Fibroblast of the aortic adventitia (primary cell): Measurements from ENCODE around the gene NCOA1. TPM values are rescaled to one million over a fixed set of nuclear protein-coding genes. Genes with fewer than 3 reads are reported as not detected.

Experiments used
- DNase-seq: peaks from one replicate; pipeline ENCODE4 v3.0.0-alpha.2; 2010; ENCODE audit warnings: low read depth
- H3K4me3 ChIP-seq: 2 replicates; pipeline ENCODE4 v1.5.1; 2011; ENCODE audit warnings: low read depth, mild to moderate bottlenecking, control low read depth, low read length, moderate library complexity
- total RNA-seq: library from RNA; depleted of rRNA; stranded (reverse); fragments of >200 nt; gene quantifications from 2 replicates; pipeline ENCODE4 v1.2.3, GENCODE V29; 2012; ENCODE audit warnings: low replicate concordance
- TF ChIP-seq, protein P1 (sequence below): IDR thresholded peaks from 2 replicates; pipeline ENCODE4 v1.5.1; 2011; ENCODE audit warnings: mild to moderate bottlenecking, low read length, control low read depth, inconsistent platforms; ENCODE audit not compliant: insufficient read depth

Gene NCOA1
- total RNA-seq, 1 donor = 24.0 TPM

DNA sequence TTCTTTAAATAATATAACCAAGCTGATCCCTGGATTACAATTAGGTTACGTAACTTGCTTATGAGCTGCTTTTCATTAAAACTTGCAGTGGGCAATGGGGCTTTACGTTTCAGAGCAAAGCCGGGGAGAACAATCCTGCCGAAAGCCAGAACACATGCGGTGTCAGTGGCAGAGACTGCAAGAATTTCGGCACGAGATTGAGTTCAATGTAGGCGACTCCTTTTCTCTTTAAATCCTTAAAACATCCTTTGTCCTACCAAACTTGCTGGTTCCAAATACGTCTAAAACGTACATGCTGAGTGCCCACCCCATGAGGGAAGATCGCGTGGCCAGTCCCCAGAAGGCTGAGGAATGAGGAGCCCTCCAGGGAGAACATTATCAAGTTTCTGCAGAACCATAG is 36.8 kb upstream of the NCOA1 start:
- H3K4me3 ChIP-seq = peak overlapping the region; percentile 36
- TF ChIP-seq, protein P1, sequence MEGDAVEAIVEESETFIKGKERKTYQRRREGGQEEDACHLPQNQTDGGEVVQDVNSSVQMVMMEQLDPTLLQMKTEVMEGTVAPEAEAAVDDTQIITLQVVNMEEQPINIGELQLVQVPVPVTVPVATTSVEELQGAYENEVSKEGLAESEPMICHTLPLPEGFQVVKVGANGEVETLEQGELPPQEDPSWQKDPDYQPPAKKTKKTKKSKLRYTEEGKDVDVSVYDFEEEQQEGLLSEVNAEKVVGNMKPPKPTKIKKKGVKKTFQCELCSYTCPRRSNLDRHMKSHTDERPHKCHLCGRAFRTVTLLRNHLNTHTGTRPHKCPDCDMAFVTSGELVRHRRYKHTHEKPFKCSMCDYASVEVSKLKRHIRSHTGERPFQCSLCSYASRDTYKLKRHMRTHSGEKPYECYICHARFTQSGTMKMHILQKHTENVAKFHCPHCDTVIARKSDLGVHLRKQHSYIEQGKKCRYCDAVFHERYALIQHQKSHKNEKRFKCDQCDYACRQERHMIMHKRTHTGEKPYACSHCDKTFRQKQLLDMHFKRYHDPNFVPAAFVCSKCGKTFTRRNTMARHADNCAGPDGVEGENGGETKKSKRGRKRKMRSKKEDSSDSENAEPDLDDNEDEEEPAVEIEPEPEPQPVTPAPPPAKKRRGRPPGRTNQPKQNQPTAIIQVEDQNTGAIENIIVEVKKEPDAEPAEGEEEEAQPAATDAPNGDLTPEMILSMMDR = no peak
- peak; percentile 69 for DNase-seq

DNA sequence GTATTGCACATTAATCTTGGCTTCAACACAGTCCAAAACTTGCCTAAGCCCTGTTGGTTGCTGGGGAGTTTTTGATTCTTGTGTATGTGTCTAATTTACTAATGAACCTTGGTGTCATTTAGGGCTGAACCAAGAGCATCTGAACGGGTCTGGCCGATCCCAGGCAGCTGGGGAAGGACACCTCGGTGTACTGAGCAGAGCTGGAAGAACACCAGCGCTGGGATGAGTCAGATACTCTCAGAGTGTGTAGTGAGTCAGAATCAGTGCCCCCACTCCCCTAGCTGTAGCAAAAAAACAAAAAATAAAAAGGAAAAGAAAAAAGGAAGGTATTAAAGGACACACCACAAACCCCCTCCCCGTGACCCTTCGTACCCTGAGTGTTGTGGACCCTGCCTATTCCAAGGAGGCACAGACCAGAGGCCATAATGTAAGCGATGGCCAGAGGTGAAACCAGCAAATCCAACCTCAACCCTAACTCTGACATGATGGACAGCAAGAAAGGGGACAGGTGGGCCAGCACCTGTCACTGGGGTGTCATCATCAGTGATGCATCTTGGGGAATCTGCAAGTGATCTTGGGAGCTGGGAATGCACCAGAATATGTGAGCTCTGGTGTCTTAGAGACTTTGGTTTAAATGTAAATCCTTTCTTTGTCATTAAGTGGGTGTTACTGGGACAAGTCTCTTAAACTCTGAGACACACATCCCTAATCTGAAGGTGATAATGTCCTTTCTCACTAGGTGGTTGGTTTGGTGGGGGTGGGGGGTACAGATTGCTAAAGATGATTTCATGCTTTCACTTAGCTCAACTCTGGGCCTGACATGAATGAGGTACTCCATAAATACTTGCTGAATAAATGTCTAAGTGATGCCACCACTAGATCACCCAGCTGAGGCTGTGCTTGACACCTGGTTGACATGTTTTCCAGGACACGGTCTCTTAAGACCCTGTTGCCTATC is 34.2 kb upstream of the NCOA1 start:
- no peak overlapping the region for H3K4me3 ChIP-seq
- TF ChIP-seq, protein P1 = no peak
- DNase-seq = peak; percentile 79

DNA sequence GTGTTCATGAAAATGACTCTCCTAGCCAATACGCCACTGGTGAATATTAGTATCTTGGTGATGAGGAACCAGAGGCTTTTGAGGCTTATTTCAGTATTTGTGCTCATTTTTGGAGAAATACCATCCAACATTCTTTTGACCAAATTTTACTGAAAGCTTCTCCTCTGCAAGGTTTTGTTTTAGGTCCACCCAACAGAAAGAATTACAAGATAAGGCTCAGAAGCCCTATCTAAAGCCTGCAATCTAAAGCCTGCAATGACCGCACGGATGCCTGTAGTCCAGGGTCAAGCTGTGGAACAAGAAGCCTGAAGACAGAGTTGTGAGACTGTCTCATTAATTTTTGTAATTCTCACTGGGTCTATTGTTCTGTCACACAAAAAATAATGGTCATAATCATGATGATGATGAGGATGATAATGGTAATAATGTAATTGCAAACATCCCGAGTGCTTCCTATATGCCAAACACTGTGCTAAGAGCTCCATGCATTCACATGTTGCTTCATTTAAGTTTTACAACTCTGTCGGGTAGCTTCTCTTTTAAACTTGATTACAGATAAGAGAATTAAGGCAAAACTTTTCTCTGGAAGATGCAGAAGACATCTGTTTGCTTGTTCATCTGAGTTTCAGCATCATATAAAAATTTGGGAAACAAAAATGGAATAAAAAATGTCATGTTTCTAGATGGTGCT is 33.2 kb upstream of the NCOA1 start:
- DNase-seq = no peak
- TF ChIP-seq, protein P1 = no peak
- H3K4me3 ChIP-seq = no peak overlapping the region

DNA sequence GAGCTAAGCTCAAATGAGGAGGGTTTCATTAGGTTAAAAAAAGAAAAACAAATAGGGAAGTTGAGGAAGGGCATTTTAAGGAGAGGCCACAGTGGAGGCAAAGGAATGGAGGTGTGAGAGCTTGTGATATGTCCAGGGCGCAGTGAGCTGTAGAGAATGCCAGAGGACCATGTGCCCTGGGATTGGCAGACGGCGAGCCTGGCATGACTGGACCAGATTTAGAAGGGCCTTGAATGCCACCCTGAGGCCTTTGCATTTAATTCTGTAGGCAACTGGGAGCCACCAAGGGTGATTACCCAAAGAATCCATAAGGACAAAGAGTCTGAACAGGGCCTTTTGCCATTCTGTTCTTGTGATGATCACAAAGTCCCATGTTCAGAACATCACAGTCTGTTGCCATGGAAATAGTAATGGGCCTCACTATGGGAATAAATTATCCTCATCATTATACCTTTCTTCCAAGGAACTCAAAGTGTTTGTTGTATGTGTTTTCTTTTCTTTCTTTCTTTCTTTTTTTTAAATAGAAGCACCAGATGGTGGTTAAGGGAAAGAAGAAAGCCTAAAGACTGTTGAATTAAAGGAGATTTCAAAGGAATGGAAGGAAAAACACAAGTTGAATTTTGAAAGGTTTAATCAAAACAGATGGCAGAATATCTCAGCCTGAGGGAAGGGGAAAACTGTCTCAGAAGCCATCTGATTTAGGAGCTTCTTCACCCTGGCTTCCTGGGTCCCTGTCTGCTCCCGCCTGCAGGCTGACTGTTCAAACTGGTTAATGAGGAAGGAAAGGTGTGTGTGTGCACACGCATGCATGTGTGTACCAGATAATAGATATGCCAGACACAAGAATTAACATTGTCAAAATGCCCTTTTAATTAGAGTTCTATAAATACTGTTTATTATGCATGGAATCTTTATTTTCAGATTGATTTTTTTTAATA is 31.6 kb upstream of the NCOA1 start:
- TF ChIP-seq, protein P1 = no peak
- DNase-seq = no peak
- no peak overlapping the region for H3K4me3 ChIP-seq

DNA sequence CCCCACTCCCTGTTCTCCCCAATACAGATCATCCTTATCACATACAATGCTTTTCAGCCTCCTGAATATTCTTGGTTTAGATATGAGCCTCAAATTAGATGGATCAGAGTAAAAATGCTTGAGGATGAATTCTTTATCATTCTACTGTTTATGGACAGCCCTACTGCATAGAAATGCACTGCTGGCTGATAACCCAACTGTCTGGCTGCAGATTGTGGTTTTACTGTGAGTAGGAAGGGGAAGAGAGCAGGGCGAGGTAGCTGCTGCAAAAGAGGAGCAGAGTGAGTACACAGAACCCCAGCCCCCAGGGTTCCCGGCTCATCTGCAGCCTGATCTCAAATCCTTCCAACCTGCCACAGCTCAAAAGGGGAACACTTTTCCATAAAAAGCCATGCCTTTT is 29.4 kb upstream of the NCOA1 start:
- H3K4me3 ChIP-seq = no peak overlapping the region
- TF ChIP-seq, protein P1 = no peak
- no peak for DNase-seq

DNA sequence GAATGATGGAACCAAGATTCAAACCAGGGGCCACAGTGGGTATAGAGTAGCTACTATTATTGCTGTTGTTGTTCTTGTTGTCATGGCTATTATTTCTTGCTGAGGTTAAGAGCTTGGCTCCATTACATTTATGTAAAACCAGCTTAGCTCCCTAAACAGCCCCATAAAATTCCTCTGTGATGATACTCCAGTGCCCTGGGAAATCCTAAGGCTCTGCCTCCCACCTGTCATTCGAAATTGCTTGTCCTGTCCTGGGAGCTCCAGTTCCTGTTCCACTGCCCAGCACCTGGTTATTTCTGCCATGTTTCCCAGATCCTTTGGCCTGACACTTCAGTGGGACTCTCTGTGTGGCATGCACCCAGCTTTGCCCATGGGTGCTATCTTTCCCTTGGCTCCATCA is 27.8 kb upstream of the NCOA1 start:
- no peak overlapping the region for H3K4me3 ChIP-seq
- TF ChIP-seq, protein P1 = no peak
- DNase-seq = no peak
